DOHH2 (cell line): ENCODE data around the gene ELFN1.

Experiments
- CTCF ChIP-seq: fragments of 200-600 bp; sonication (generic); IDR thresholded peaks from one replicate; pipeline ENCODE4 v1.5.1; 2014; ENCODE audit warnings: antibody characterized with exemption, mild to moderate bottlenecking, low read depth, low read length; ENCODE audit not compliant: poor library complexity, severe bottlenecking
- EZH2phosphoT487 ChIP-seq: fragments of 200-600 bp; sonication (generic); IDR thresholded peaks from 2 replicates; pipeline ENCODE4 v1.6.1; 2017; ENCODE audit warnings: borderline replicate concordance, mild to moderate bottlenecking, antibody characterized with exemption, low read length, moderate library complexity, mixed read lengths

- no peak for TF ChIP-seq CTCF
- TF ChIP-seq EZH2phosphoT487 = no peak
Observed at GRCh38 chr7:1685000-1685624, 15.0 kb downstream of the ELFN1 start.
